ENCODE measurements around the gene DEPDC5.

Gene DEPDC5

GRCh38 chr22:31951194-31952093 is 197.6 kb downstream of the DEPDC5 start:
- DNase-seq (ENCODE audit: low read depth), result no peak

- DNase-seq (ENCODE audit: low read depth), result no peak
These were observed 198.2 kb downstream of the DEPDC5 start for GRCh38 chr22:31952094-31952401.

GRCh38 chr22:31952472-31952871 is 198.7 kb downstream of the DEPDC5 start:
- DNase-seq (ENCODE audit: low read depth), result peak; percentile 47

GRCh38 chr22:31953261-31953660 is 199.4 kb downstream of the DEPDC5 start:
- no peak for DNase-seq (ENCODE audit: low read depth)

- no peak for DNase-seq (ENCODE audit: low read depth)
These were observed 201.0 kb downstream of the DEPDC5 start for GRCh38 chr22:31954535-31955523.

GRCh38 chr22:31956360-31956759 is 202.5 kb downstream of the DEPDC5 start:
- DNase-seq (ENCODE audit: low read depth), result no peak
